ENCODE results near the gene ZNF638. TPM values are rescaled to one million over a fixed set of nuclear protein-coding genes. Genes with fewer than 3 reads are reported as not detected.
"Not testable (repeated sequence)": the region's sequence is repeated elsewhere in the genome, so short reads cannot be mapped to it uniquely, and the experiment has no call there.

The ZNF638 gene
- total and polyA plus RNA-seq, 12 donors, result 45.2 to 219 (median 82.8) TPM

- H3K36me3 ChIP-seq, result no peaks in the 10 kb centered on the region
These were observed 24.8 kb upstream of the ZNF638 start for GRCh38 chr2:71306762-71307161.

GRCh38 chr2:71313016-71313766, 18.4 kb upstream of the ZNF638 start:
- no peak for TF ChIP-seq CTCF (IDR thresholded peaks at IDR 0.05)
- H3K9me3 ChIP-seq, result peaks cover 0 to 16% (median 9%) of the 10 kb centered on the region in 11 donors
- no peak overlapping the region for H3K4me3 ChIP-seq
- no peak overlapping the region for H3K27ac ChIP-seq
- no peak for ATAC-seq
- no peaks in the 10 kb centered on the region for H3K36me3 ChIP-seq
- peaks cover 0 to 4% (median 0%) of the 10 kb centered on the region in 9 donors for H3K4me1 ChIP-seq
- intact Hi-C loops (cut with DNase I), result no loop called here
- 78 to 81% methylated on average over 9 of the region's 9 CpGs for WGBS, 2 donors
- no peaks in the 10 kb centered on the region for H3K27me3 ChIP-seq
- DNase-seq, result no peak

More at GRCh38 chr2:71306762-71307161, 24.8 kb upstream of the ZNF638 start:
- Histone ChIP-seq H3K4me3 (no peak overlapping the region), H3K9me3 (no peaks in the 10 kb centered on the region), H3K4me1 (peaks cover 0 to 21% (median 0%) of the 10 kb centered on the region in 9 donors), H3K27ac (peak overlapping the region in 6 of 10 donors; percentile 27 to 57 (median 40)), H3K27me3 (no peaks in the 10 kb centered on the region)
- ATAC-seq (peak; percentile 55 to 94 (median 81)), DNase-seq (no peak)
- intact Hi-C loops (cut with DNase I), result loop anchor here in 1 of 10 donors (10.0 kb wide), 1 partner anchor 208 kb away; no protein-coding TSS in a partner anchor
- WGBS, 2 donors, result 35 to 43% methylated on average over 3 of the region's 3 CpGs
- no peak for TF ChIP-seq CTCF (IDR thresholded peaks at IDR 0.05)

- H3K27me3 ChIP-seq, result no peaks in the 10 kb centered on the region
- peaks cover 0 to 4% (median 0%) of the 10 kb centered on the region in 9 donors for H3K4me1 ChIP-seq
- H3K36me3 ChIP-seq, result peaks cover 0 to 4% (median 0%) of the 10 kb centered on the region in 9 donors
- no peak overlapping the region for H3K4me3 ChIP-seq
- no peak for TF ChIP-seq CTCF (IDR thresholded peaks at IDR 0.05)
- H3K27ac ChIP-seq, result no peak overlapping the region
- no peak for ATAC-seq
- DNase-seq, result no peak
- WGBS, 2 donors, result 91 to 92% methylated on average over 4 of the region's 4 CpGs
- intact Hi-C loops (cut with DNase I), result no loop called here
- peaks cover 0 to 55% (median 24%) of the 10 kb centered on the region in 11 donors for H3K9me3 ChIP-seq
These were observed 14.5 kb upstream of the ZNF638 start for GRCh38 chr2:71317060-71317459.

GRCh38 chr2:71317900-71318299, 13.7 kb upstream of the ZNF638 start:
- DNase-seq; H3K4me1 ChIP-seq; H3K4me3 ChIP-seq; H3K27me3 ChIP-seq; H3K36me3 ChIP-seq; H3K27ac ChIP-seq; ATAC-seq; intact Hi-C loops (cut with DNase I): not testable (repeated sequence)
- 96 to 97% methylated on average over 4 of the region's 4 CpGs for WGBS, 2 donors
- peaks cover 0 to 59% (median 25%) of the 10 kb centered on the region in 11 donors for H3K9me3 ChIP-seq

GRCh38 chr2:71323386-71323785, 8.2 kb upstream of the ZNF638 start:
- no peak for TF ChIP-seq CTCF (IDR thresholded peaks at IDR 0.05)
- Histone ChIP-seq H3K4me1 (peaks cover 0 to 2% (median 0%) of the 10 kb centered on the region in 9 donors), H3K27ac (no peak overlapping the region), H3K27me3 (no peaks in the 10 kb centered on the region), H3K9me3 (peaks cover 0 to 50% (median 16%) of the 10 kb centered on the region in 11 donors), H3K36me3 (peaks cover 0 to 4% (median 0%) of the 10 kb centered on the region in 9 donors), H3K4me3 (no peak overlapping the region)
- DNase-seq (no peak), ATAC-seq (no peak)
- 92% methylated on average over 6 of the region's 6 CpGs for WGBS, 2 donors
- intact Hi-C loops (cut with DNase I), result no loop called here

Data from heart right ventricle (tissue), 16 donors.